Heart left ventricle (tissue), 13 donors: ENCODE results near the gene TTBK2.

ENCODE experiments used
- POLR2A ChIP-seq, 2 donors: fragments of 450-650 bp; IDR thresholded peaks; one replicate each; pipeline ENCODE4 v1.6.1; 2017; ENCODE audit warnings: antibody characterized with exemption in 2 of 2, mild to moderate bottlenecking in 2 of 2, moderate library complexity in 2 of 2
- TF ChIP-seq, protein P1 (sequence below), 12 donors: fragments of 200-600 bp; sonication (generic) in 4 of 12; IDR thresholded peaks; one replicate each; pipeline versions ENCODE4 v1.5.0 to v1.8.0; 2018 to 2022; ENCODE audit warnings: antibody characterized with exemption in 12 of 12, mild to moderate bottlenecking in 5 of 12
- donor health status: ischemic (EF 13 %, LVEDD 7.1; RV severe dilation, severe dysfunction).
- donor health status: DM: no; HTN: yes; CAD: no.
- donor health status: DM: no; HTN: no; CAD: no.
- donor health status: ischemic (EF 25% LVEDD 6.9; RV normal size, moderate dysfunction).
- donor health status: ischemic (EF 25% LVEDD 5.7; RV mildly dilated, moderate dysfunction).
- donor health status: ischemic (EF 35%, LVEDD 5.7; RV mildly dilated, moderate dysfunction).
- donor health status: nonischemic (EF 11% LVEDD 7.7; RV severe dilation, severe dysfunction).
- donor health status: DM: yes; HTN: yes; CAD: no.
- donor health status: PGD.
- donor health status: ischemic (EF 29% LVEDD 5.4; RV normal size, mild dysfunction).
- donor health status: nonischemic (EF 23%, LVEDD 6.1; RV moderate dilation, normal function).

DNA sequence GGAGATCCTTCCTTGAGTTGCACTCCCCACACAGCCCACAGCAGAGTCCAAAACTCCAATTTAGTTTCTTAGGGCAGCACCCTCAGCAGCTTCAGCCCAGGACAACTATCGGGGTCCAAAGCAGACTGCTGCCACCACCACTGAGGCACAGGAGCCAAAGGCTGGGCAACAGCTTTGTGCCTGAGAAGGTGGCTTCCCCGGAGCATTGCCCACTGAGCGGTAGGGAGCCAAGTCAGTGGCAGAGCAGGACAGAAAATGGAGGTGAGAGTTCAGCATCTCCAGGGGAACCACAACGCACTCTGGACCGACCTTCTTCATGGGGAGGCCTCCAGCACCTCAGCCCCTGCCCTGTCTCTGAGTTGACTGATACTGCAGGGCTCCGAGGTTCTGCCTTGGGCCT is 227.1 kb downstream of the TTBK2 start:
- TF ChIP-seq, protein P1, sequence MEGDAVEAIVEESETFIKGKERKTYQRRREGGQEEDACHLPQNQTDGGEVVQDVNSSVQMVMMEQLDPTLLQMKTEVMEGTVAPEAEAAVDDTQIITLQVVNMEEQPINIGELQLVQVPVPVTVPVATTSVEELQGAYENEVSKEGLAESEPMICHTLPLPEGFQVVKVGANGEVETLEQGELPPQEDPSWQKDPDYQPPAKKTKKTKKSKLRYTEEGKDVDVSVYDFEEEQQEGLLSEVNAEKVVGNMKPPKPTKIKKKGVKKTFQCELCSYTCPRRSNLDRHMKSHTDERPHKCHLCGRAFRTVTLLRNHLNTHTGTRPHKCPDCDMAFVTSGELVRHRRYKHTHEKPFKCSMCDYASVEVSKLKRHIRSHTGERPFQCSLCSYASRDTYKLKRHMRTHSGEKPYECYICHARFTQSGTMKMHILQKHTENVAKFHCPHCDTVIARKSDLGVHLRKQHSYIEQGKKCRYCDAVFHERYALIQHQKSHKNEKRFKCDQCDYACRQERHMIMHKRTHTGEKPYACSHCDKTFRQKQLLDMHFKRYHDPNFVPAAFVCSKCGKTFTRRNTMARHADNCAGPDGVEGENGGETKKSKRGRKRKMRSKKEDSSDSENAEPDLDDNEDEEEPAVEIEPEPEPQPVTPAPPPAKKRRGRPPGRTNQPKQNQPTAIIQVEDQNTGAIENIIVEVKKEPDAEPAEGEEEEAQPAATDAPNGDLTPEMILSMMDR (IDR thresholded peaks at IDR 0.05) = no peak
- TF ChIP-seq POLR2A (IDR thresholded peaks at IDR 0.05) = no peak
